ENCODE measurements around the gene GPR78.

Gene GPR78

DNA sequence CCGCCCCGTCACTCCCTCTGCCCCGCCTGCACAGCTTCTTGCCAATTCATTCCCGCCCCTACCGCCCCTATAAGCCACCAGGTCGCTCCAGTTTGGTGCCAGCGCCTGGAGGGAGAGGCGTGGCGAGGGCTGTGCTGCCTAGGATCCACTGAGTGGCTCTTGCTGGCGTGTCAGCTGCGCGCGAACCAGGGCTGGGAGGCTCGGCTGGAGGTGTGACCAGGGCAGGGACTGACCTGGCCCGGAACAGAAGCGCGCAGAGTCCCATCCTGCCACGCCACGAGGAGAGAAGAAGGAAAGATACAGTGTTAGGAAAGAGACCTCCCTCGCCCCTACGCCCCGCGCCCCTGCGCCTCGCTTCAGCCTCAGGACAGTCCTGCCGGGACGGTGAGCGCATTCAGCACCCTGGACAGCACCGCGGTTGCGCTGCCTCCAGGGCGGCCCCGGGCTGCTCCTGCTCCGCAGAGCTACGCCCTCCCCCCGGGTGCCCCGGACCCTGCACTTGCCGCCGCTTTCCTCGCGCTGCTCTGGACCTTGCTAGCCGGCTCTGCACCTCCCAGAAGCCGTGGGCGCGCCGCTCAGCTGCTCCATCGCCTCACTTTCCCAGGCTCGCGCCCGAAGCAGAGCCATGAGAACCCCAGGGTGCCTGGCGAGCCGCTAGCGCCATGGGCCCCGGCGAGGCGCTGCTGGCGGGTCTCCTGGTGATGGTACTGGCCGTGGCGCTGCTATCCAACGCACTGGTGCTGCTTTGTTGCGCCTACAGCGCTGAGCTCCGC, at the start of gene GPR78:
GPR78 (plus strand) TSS at position 72 of the 773 bp plus-strand sequence; CDS start at position 663, 591 bp downstream.
- DNase-seq (ENCODE audit: low read depth in 2 of 2), result no peak

DNA sequence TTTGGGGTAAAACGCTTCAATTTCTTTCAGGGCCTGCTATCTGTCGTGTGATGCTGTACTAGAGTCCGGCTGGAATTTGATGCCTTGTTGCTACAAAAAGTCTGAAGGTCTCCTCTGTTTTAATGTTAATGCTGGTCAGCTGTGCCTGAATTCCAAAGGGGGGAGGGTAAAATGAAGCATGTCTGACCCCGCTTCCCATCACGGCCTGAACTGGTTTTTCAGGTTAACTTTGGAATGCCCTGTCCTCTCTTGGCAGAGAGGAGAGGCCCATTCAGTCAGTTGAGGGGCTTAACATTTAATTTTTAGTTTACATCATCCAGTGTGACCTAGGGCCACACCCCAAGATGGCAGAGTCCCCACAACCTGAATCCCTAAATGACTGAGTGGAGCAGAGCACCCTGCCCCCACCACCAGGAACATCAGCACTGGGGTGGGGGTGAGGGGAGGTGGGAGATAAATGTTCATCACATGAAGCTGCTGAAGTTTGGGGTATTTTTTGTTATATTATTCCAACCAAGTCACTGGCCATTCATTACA, 47.9 kb upstream of the GPR78 start:
- no peak for DNase-seq (ENCODE audit: low read depth in 2 of 2)

- DNase-seq (ENCODE audit: low read depth in 2 of 2), result no peak
These were observed 46.8 kb upstream of the GPR78 start for GRCh38 chr4:8533274-8533865.

DNA sequence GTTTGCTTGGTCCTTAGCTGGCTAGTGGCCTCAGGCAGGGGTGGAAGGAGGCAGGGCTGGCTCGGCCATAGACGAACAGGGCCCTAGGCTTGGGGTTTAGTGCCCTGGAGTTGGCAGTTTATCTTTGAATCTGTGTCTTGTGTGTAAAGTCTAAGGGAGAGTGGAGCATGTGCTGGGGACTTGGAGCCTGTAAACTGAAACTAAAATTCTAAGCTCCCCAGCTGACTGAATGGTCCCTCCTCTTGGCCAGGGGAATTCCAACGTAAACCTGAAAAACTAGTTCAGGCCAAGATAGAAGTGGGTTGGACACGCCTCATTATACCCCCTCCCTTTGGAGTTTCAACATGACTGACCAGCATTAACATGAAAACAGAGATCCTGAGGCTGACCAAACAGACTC, 46.1 kb upstream of the GPR78 start:
- DNase-seq (ENCODE audit: low read depth in 2 of 2), result no peak

- no peak for DNase-seq (ENCODE audit: low read depth in 2 of 2)
These were observed 45.6 kb upstream of the GPR78 start for GRCh38 chr4:8534611-8535010.

DNA sequence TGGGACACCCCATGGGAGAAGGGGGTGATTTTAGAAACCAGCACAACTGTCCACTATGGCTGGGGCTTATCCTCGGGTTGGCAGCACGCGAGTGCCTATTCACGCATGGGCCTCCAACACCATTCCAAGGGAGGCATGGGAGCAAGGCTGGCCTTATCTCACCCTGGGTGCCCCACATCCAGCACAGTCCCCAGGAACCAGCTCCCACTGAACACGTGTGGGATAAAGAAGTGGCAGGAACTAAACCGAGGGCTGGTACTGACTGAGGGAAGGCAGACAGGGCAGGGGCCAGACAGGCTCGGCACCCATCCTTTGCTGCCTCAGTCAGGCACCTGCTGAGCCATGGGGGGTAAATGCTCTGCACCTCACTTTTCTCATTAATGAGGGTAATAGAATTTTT, 43.7 kb upstream of the GPR78 start:
- DNase-seq (ENCODE audit: low read depth in 2 of 2), result no peak

- no peak for DNase-seq (ENCODE audit: low read depth in 2 of 2)
These were observed 43.1 kb upstream of the GPR78 start for GRCh38 chr4:8537041-8537461.

DNA sequence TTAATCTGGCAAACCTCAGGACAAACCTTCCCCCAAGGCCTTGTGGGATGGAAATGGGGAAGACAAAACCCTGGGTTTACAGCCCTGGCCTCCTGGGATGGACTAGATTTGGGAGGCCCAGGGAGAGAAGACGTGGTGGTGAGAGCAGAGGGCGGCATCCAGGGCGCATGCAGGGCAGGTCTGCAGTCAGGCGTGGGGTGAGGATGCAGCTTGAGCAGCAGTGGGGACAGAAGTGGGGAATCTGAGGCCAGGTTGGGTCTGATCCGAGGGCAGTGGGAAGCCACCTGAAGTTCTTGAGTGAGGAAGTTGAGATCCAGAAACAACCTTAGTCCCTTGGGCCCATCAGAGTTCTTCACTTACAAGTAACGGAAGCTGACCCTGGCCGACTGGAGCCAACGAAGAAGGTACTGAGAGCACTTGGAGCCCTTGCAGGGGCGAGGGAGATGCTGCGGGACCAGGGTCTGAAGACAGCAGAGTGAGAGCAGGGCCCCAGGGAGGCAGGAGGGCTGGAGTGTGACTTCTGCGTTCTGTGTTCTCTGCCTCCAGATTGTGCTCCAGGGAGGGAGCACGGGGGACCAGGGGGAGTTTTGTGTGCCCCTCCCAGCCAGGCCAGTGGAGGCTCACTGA, 42.0 kb upstream of the GPR78 start:
- DNase-seq (ENCODE audit: low read depth in 2 of 2), result no peak

DNA sequence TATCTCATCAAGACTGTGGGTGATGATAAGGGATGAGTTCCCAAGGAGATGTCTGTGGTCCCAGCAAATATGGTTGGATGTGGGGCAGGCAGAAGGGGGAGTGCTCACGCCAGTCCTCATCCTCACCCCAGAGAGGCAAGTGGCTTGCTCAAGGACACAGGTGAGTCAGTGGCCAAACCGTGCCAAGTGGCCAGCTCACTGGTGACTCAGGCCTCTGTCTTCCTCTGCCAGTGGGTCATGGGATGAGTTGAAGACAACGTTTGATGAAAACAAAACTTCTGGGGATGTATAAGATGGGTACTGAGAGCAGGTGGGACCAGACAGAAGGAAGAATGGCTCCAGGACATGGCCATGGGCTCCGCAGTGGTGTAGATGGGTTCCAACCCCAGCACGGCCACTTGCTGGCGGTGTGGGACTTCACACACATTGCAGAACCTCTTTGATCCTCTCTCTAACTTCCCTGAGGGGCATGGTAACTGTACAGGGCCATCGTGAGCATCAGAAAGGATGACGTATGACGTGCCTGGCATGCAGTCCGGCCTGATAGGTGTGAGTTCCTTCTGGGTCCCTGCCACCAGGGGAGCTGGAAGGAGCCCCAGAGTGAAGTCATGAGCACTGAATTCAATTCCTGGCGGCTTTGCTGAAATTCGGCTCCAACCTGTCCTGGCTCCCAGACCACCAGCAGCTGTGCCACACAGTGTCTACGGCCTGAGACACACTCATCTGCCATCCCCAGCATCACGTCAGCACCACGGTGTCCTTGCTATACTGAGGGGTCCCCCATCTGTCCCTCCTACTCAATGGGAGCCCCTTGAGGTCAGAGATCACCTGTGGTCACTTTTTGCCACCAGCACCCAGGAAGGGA, 41.3 kb upstream of the GPR78 start:
- no peak for DNase-seq (ENCODE audit: low read depth in 2 of 2)

GRCh38 chr4:8539661-8540060, 40.5 kb upstream of the GPR78 start:
- no peak for DNase-seq (ENCODE audit: low read depth in 2 of 2)

- no peak for DNase-seq (ENCODE audit: low read depth in 2 of 2)
These were observed 40.1 kb upstream of the GPR78 start for GRCh38 chr4:8540072-8540471.

DNA sequence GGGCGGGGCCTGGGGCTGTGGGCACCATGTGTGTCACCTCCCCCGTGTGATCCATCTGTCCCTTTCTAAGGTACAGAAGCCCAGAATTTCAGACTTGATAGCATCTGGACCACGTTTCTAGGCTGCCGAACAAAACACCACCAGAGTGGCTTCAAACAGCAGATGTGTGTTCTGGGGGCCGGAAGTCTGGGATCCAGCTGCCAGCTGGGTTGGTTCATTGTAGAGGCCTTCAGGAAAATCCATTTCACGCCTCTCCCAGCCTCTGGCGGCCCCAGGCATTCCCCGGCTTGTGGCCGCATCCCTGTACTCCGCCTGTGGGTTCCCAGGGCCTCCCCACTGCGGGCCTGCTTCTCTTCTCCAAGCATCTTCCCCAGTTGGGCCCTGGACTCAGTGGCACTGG, 39.6 kb upstream of the GPR78 start:
- DNase-seq (ENCODE audit: low read depth in 2 of 2), result no peak

GRCh38 chr4:8540991-8541390, 39.2 kb upstream of the GPR78 start:
- DNase-seq (ENCODE audit: low read depth in 2 of 2), result no peak

GRCh38 chr4:8541981-8542715, 38.0 kb upstream of the GPR78 start:
- DNase-seq (ENCODE audit: low read depth in 2 of 2), result no peak

DNA sequence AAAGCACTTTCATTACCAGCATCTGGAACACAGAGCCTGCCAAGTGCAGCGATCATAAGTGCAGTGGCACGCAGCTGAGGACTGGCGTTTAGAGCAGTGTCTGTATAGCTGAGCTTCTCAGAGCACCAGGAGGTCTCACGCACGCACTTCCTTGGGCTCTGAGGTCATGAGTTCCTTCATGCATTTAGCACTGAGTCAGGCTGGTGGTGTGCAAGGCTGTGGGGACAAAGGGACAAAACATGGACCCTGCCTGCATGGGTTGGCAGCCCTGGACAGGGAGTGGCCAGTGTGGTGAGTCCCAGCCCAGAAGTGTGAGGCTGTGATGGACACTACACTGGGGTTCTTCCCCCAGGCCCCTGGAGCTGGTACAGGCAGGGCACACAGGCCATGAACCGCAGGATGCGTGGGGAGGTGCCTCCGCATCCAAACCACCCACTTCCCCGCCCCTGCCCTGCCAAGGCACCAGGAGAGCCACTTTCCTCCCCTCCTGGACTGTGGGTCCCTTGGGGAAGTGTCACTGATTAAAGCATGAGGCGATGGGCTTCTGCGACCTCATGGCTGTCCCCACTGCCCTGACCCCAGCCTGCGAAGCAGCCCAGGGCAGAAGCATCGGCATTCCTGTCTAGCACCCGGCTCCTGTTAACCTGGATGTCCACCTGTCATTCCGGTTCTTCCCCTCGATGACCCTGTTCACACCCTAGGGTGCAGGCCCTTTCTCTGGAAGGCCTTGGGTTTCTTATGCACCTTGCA, 37.2 kb upstream of the GPR78 start:
- no peak for DNase-seq (ENCODE audit: low read depth in 2 of 2)

DNA sequence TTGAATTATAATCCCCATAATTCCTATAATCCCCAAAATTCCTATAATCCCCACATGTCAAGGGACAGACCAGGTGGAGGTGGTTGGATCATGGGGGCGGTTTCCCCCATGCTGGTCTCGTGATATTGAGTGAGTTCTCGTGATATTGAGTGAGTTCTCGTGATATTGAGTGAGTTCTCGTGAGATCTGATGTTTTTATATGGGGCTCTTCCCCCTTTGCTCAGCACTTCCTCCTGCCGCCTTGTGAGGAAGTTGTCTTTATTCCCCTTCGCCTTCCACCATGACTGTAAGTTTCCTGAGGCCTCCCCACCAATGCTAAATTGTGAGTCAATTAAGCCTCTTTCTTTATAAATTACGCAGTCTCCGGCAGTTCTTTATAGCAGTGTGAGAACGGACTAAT, 36.6 kb upstream of the GPR78 start:
- no peak for DNase-seq (ENCODE audit: low read depth in 2 of 2)

DNA sequence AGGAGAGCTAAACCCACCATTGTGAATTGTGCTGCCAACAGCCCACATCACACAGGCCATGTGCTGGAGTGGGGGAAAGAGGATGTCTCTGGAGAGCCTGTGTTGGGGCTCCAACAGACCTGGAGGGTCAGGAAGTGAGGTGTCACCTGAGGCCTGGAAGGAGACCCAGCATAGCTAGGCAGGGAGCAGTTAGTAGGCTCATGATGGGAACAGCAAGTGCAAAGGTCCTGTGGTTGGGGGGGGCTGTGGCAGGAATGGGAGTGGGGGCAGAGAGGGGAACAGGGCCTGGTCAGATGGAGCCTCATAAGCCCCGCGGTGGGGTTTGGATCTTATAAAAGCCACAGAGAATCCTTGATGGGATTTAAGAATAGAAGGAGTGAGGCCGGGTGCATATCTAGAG, 35.9 kb upstream of the GPR78 start:
- no peak for DNase-seq (ENCODE audit: low read depth in 2 of 2)

- DNase-seq (ENCODE audit: low read depth in 2 of 2), result no peak
These were observed 35.3 kb upstream of the GPR78 start for GRCh38 chr4:8544741-8545438.

DNA sequence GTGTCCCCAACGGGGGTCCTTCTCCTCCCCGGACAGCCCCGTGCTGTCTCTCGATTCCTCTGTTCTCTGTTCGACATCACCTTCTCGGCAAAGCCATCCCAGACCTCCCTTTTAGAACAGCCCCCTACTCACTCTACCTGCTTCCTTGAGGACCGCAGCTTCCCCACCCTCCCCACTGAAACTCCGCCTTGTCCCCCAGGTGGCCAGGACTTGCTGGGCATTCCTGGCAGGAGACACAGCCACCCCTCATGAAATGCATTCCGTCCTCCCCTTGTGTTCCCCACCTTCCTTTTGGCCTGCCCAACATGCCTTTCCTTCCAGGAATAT, 34.8 kb upstream of the GPR78 start:
- no peak for DNase-seq (ENCODE audit: low read depth in 2 of 2)

DNA sequence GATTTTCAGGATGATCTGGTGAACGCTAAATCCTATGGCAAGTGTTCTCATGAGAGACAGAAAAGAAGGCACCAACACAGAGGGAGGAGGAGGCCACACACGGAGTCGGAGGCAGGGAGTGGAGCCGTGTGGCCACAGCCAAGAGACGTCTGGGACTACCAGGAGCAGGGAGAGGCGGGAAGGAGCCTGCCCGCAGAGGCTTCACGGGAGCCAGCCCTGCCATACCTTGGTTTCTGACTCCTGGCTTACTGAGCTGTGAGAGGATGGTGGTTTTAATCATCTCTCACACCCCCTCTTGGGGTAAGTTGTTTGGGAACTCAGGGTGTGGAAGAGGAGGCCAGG, 33.5 kb upstream of the GPR78 start:
- no peak for DNase-seq (ENCODE audit: low read depth in 2 of 2)
